IPS DF 4.7 (cell line): ENCODE measurements around the gene KIF26B.
"Not testable (repeated sequence)": the region's sequence is repeated elsewhere in the genome, so short reads cannot be mapped to it uniquely, and the experiment has no call there.

Source experiments
- DNase-seq: peaks from one replicate; pipeline ENCODE4 v3.0.0-alpha.2; 2013; ENCODE audit warnings: low spot score; ENCODE audit errors: extremely low read depth

KIF26B gene

DNA sequence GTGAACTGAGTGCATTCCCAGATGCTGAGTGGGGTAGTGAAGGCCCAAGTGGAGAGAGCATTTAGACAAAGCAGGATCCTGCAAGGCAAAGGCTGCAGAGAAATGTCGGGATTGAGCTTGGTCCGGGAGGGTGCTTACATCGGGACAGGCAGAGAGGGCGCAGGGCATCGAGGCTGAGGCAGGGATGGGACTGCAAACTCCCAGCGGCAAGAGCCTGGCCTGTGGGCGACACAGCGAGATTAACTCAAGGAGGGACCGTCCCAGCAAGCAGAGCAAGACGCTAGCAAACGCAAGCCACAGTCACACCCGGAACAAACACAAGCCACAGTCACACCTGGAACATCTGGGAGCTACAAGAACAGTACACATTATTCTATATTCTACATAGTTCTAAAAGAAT lies 537.5 kb downstream of the KIF26B start:
- no peak for DNase-seq

DNA sequence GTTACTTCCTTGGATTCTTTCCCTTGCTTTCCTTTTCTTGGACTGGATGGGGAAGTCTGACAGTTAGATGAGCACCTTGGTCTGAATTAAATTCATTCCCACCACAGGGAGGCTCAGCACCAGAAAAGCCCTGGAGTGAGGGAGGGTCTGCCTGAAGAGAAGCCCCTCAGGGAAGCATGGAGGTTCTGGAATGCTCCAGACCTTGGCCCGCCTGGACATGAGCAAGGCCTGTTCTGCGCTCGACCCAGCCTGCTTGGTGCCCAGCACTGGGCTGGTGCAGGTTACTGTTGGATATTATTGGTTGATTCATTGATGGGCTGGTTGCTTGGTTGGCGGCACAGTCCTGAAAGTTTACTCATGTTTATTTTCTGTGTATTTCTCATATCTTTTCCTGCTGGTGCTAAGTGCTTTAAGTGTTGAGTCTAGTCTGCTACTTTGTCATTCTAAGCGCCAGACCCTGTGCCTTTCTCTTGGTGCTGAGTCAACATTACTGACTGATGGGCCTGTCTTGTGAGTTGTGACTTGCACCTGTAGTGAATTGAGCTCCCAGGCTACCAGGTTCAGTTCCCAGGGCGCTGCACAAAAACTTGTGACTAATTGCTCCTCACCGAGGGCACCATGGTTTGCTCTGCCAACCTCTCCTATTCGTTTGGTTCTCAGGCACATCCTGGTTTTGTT lies 538.5 kb downstream of the KIF26B start:
- DNase-seq: no peak

DNA sequence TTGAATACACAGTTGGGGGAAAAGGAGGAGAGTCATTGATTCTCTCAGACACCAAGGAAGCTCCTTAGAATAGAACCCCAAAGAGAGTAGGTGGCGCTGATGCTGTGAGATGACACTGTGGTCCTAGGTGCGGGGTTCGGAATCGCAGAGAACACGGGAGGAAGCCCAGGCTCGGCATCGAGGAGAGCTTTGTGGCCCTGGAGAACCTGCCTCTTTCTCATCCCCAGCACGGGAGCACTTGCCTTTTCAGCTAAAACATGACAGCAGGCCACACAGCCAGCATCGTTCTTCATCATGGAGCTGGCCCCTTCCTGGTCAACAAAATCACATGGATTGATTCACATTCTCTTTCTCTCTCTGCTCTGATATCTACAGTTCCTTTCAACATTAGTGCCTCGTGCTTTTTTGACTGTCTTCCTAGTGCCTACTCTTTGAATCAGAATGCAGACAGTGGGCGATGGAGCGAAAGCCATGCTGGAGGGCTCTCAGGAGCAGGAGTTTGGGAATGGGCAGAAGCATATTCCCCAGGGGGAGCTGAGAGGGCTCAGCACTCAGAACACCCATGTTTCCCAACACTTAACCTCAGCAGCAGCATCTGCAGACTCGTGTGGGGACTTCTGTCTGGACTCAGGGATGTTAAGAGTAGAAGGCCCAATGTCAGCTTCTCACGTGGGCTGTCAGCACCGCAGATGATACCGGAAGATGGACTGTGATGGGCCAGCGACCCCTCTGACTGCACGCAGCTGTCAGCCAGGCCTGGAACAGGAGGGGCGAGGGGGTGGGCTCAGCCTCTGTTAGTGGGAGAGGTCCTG lies 539.4 kb downstream of the KIF26B start:
- no peak for DNase-seq

DNA sequence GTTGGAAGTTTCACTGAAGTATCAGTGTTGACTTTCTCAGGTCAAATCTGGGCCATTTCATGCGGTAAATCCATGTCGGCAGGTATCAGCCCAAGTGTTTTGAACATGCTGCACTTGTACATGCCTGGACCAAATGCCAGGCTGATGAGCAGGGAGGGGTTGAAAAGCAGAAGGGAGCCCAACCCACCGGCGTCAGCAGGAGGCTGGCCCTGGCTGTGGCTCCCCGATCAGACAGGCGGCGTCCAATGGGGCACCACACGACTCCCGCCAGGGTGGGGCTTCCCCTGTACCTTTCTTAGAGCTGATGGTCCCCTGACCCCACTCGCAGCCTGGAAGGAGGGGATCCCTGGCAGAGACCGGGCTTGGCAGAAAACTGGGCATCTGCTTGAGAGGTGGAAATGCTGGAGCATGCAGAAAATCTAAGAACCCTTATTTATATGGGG lies 540.0 kb downstream of the KIF26B start:
- no peak for DNase-seq

DNA sequence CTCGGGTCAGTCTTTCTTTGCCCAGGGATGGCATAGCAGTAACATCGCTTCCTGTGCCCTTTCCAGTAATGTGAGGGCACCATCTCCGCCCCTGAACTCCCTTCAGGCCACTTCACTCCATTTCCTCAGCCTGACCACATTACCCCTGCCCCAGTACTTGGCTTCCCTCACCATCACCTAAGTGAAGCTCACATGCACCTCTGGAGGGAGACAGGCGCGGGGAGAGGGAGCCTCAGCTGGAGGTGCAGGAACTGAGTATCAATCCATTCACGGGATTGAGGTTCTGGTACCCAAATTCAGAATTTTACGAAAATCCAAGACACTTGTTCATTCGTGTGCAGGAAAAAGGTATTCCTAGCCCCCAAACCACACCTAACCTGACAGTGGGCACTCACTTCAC lies 540.4 kb downstream of the KIF26B start:
- no peak for DNase-seq

DNA sequence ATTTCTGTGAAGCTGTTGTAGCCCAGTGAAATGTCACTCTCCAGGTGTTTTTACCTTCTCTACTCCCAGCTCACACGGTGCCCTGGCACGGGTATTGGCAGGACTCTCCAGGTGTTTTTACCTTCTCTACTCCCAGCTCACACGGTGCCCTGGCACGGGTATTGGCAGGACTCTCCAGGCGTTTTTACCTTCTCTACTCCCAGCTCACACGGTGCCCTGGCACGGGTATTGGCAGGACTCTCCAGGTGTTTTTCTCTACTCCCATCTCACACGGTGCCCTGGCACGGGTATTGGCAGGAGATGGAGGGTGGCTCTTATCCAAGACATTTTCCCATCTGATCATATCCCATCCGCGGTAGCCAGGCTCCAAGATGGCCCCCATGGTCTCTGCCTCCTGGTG lies 540.9 kb downstream of the KIF26B start:
- not testable (repeated sequence) for DNase-seq

DNA sequence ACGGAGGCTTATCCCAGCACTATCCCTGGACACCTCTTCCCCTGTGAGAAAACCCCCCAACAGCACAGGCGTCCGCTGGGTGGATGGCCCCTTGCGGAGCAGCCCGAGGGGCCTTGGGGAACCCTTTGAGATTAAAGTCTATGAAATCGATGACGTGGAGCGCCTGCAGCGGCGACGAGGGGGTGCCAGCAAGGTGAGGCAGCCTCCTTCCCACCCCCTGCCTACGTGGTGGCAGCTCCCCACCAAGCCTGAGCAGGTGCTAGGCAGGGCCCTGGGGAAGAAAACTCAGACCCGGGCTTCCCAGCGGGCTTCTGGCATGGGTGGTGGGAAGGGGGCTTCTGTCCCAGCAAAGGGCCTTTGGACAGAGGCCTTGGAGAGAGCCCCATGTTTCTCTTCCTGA lies 543.3 kb downstream of the KIF26B start:
- DNase-seq: no peak

DNA sequence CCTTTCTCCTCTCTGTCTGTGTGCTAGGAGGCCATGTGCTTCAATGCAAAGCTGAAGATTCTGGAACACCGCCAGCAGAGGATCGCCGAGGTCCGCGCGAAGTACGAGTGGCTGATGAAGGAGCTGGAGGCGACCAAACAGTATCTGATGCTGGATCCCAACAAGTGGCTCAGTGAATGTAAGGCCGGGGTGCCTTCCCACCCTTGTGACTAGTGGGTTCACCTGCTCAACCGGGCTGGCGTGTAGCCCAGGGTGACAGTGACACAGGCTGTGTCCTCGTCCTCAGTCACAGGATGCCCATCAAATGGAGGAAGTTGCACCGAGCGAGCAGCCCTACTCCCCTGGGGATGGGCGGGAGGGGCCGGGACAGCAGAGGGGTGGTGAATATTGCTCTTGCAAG lies 544.1 kb downstream of the KIF26B start:
- DNase-seq: no peak

DNA sequence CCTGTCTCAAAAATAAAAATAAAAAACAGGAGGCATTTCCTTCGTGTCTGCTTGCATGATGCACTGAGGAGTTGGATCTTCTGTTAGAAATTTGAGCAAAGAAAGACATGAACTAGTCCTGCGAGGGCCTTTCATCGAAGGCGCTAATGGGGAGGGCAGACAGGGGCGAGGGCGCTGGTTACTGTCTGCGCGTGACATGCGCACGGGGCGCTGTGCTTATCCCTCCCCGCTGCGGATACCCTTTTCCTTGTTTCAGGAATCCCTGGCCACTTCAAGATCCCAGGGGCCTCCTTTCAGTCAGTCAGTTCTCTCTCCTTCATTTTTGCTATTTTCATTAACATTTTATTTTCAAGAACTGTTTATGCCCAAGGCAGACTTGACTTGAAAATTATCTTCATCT lies 545.8 kb downstream of the KIF26B start:
- DNase-seq: no peak

DNA sequence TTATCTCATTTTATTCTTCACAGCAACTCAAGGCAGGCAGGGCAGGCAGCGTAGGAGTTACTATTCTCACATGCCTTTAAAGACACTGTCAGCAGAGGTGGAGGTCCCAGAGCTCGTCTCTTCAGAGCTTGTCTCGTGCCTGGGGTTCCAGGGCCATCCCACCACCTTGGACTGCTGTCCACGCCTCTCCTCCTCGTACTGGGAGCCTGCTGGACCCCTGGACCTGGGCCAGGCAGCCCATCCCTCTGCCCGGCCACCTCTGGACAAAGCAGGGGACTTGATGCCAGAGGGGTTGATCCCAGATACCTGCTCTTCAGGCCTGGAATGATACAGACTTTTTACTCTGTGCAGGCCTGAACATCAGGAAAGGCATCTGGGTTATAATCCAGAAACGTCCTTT lies 546.8 kb downstream of the KIF26B start:
- DNase-seq: no peak

DNA sequence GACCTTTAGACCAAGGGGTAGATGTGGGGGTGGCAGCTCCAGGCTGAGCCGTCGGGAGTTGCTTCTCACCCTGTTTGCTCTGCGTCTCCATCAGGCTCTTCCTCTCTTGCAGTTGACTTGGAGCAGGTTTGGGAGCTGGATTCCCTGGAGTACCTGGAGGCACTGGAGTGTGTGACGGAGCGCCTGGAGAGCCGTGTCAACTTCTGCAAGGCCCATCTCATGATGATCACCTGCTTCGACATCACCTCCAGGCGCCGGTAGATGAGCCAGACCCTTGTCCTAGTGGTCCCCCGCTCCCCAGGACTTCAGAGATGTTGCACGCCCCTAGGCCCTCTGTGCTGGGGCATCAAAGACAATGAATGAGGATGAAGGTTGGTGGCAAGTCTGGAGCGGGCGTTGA lies 547.6 kb downstream of the KIF26B start:
- DNase-seq: no peak

DNA sequence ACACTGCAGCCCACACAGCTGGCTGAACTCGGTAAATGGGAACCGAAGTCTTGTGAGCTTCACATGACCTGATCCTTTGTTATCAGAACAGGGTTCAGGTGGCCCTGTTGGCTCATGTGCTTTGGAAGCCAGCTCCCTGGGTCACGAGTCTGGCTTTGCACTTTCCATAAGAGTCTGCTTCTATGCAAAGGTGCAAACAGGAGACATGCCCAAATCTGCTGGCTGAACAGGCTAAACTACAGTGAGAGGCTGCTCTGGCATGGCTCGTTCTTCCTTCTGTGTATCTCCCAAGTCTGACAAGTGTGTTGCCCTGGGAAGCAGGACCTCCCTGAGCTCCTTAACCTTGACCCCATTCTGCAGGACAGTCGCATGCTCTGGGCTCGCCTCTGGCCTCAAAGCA lies 549.6 kb downstream of the KIF26B start:
- no peak for DNase-seq

DNA sequence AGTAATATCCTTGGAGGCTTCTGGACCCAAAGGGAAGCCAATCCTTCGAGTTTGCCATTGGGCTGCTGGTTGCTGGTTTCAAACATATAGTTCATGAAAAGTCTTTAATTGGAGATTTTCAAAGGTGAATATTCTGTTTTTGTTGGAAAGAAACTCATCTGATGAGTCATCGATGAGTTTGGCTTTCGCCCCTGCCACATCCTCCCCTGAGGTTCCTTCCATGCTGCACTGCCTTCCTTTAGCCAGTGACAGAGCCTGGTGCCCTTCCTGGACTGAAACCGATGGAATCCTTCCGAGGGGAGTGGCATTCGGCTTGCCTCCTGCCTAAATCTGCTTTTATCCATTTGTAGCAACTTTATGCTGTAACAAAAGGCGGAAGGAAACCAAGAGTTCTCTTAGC lies 550.0 kb downstream of the KIF26B start:
- no peak for DNase-seq

DNA sequence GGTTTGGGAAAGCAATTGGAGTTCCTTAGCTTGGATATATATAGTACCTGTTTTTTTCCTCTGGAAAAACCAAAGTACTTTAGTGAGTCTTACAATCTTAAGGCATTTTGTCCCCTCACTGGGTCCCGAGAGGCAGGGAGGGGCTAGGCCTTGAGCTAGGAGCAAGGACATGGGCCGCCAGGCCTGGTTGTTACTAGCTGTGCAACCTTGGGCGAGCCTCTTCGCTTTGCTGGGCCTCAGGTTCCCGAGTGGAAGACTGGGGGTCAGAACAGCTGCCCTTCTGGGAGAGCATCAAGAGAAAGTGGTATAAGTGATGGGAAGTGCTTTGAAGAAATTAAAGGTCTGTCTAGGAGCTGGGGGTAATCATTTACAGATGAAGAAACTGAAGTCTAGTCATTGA lies 553.2 kb downstream of the KIF26B start:
- no peak for DNase-seq

DNA sequence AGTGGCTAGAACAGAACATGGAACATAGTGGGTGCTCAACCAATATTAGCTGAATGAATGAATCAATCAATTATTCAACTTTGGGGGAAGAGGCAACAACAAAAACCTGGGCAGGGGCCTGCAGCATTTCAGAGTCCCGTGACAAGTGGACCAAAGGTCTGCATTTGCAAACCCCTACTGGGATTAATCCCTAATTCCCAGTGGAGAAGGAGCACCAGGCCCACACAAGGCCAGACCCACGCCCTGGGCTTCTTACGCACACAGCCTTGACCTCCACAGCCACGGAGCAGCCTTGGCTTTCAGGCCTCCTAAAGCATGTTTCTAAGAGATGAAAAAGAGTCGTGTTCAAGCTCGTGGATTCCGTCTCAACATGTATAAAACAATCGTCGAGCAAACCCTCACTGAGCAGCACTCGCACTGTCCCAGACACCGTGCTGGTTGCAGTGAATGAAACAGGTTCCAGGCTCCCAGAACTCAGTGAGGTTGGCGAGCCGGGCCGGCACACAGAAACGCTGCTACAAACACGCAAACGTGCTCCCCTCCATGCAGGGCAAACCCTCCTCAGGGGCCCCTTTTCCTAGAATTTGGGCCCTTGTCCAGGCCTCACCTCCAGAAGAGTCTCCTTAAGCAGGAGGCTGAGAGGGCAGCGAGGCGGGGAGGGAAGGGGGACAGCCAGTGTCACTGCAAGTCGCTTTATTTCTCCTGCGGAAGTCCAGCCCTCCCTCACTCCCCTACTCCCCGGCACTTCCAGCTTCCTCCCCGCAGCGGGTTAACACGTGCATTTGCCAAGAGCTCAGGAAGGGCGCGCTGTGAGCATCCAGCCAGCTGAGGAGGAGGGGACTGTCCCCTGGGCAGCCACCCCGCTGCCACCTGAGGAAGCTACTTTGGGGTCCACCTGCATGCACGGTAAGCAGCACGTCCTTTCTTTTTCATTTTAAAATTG lies 556.4 kb downstream of the KIF26B start:
- no peak for DNase-seq

DNA sequence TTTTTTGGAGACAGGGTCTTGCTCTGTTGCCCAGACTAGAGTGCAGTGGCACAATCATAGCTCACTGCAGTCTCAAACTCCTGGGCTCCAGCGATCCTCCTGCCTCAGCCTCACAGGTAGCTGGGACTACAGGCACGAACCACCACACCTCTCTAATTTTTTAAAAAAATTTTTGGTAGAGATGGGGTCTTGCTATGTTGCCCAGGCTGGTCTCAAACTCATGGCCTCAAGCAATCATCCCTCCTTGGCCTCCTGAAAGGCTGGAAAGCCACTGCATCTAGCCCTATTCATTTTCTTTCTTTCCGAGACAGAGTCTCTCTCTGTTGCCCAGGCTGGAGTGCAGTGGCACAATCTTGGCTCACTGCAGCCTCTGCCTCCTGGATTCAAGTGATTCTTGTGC lies 559.2 kb downstream of the KIF26B start:
- not testable (repeated sequence) for DNase-seq

DNA sequence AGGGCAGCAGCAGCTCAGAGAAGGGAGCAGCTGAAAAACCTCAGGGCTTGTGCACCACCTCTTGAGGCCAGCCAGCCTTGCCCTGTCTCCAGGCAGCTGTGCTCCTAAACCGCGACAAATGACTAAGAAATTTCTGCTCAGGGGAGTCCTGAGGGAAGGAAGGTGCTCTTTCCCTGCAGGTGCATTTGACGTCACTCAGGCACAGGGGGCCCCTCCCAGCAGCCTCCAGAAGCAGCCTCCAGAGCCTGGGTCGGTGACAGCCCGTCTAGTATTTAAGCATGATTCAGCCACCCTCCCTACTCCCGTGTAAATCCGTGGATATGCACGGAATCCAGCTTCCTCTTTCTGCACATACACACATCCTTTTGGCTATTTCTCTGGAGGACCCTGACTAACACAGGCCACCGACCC lies 560.5 kb downstream of the KIF26B start:
- DNase-seq: no peak

DNA sequence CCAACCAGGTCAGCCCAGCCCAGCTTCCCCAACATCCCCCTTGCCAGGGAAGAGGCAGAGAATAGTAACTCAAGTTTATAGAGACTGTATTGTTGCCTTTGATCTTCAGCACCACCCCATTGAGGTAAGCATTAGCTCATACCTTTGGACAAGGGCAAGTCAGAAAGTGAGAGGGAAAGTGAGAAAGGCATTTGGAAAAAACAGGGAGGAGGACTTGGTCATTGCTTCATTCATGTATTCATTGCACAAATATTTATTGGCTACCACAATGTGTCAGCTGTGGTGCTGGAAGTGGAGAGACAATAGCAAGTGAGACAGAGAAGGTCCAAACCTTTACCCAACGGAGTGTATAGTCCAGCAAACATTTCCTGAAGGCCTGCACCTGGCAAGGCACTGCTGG lies 561.2 kb downstream of the KIF26B start:
- DNase-seq: no peak

DNA sequence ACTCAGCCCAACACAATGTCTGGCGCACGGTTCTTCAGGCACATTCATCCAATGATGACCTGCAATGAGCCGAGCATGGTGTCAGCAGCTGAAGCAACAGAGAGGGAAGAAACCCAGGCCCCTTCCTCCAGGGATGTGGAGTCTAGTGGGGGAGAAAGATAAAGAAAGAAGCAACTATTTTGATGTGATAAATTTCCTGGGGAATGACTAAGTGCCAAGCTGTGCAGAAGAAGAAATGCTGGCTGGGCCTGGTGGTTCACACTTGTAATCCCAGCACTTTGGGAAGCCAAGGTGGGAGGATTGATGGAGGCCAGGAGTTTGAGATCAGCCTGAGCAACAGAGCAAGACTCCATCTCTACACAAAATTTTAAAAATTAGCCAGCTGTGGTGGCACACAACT lies 561.8 kb downstream of the KIF26B start:
- DNase-seq: no peak

DNA sequence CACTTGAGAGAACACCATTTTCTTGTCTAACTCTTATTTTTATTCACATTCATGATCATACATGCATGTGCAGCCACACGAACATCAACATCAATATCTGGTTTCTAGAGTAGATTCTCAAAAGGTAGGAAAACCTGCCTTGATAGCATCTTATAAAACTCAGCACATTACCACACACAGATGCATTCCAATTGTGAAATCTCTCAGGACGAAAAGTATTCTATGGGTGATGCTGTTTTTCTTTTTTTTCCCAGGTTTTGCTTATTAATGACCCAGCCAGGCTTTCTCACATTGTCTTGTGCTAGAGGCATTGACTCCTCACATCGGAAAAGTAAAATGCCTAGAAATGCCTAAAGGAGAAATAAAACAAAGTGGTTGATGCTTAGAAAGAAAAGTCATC lies 562.8 kb downstream of the KIF26B start:
- no peak for DNase-seq

DNA sequence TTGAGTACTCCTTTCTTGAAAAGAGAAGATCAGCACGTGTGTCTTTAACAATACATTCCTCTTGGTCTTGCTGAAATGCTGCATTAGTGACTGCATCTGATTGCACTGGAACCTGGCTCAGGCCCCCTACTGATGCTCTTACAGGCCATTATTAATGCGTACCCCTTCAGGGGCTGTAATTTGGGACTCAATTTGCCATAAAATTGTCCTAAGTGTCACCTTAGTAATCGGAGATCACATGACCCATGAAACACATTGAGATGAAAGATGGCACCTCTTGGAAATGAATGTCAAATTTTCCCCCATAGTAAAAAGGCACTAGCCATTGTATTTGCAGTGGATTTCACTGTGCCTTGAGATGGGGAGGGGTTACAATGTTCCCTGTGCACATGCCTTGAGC lies 563.3 kb downstream of the KIF26B start:
- no peak for DNase-seq

DNA sequence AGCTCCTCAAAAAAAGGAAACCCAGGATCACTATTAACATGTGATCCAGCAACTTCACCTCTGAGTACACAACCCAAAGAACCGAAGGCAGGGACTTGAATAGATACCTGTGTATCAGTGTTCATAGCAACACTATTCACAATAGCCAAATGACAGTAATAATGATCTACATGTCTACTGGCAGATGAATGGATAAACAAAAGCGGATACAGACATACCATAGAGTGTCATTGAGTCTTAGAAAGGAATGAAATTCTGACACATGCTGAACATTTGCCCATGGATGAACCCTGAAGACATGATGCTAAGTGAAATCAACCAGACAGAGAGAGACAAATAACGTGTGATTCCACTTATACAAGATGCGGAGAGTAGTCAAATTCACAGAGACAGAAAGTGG lies 564.2 kb downstream of the KIF26B start:
- DNase-seq: no peak
